ENCODE measurements around the gene PLEKHH3. TPM values are rescaled to one million over a fixed set of nuclear protein-coding genes. Genes with fewer than 3 reads are reported as not detected.

The PLEKHH3 gene
- total and polyA plus RNA-seq, 10 of the 15 experiments (the other 5 are each of a cell fraction or from before 2014, with no cell fraction given): 0.31 to 38.0 (median 11.0) TPM

GRCh38 chr17:42618442-42619150 lies 58.2 kb downstream of the PLEKHH3 start (continued):
- TF ChIP-seq MXI1 (IDR thresholded peaks at IDR 0.05; ENCODE audit: low read depth, low read length) (peak; percentile 90), SPI1 (IDR thresholded peaks at IDR 0.05; ENCODE audit: borderline replicate concordance, insufficient read depth, low read depth, low read length) (no peak), ATF3 (IDR thresholded peaks at IDR 0.05; ENCODE audit: borderline replicate concordance, extremely low read depth, low read depth, low read length) (no peak), USF1 (IDR thresholded peaks at IDR 0.05; ENCODE audit: borderline replicate concordance, extremely low read length, insufficient read depth, low read depth, low read length) (no peak), ZNF217 (IDR thresholded peaks at IDR 0.05) (0 out of 2 replicates have a peak, but pooled peaks have one; percentile 25), HDAC6 (IDR thresholded peaks at IDR 0.05; ENCODE audit: unreplicated experiment) (no peak), ZZZ3 (IDR thresholded peaks at IDR 0.05; ENCODE audit: control insufficient read depth, insufficient read length, low read depth) (no peak), PAX8 (IDR thresholded peaks at IDR 0.05) (no peak), RAD51 (IDR thresholded peaks at IDR 0.05) (peak; percentile 66; the same call in 1 of the 2 replicates)
